Renal cortex interstitium (tissue), 15 donors: ENCODE results near the gene ZNF629. TPM values are rescaled to one million over a fixed set of nuclear protein-coding genes. Genes with fewer than 3 reads are reported as not detected.
"Not testable (repeated sequence)": the region's sequence is repeated elsewhere in the genome, so short reads cannot be mapped to it uniquely, and the experiment has no call there.

Experiments used
- DNase-seq, 11 donors: peaks; one replicate each; pipeline ENCODE4 v3.0.0-alpha.2; 2013; ENCODE audit warnings: low read depth in 9 of 11, low spot score in 4 of 11; ENCODE audit errors: extremely low read depth in 1 of 11
- long read RNA-seq, 16 experiments: transcript quantifications; one replicate each; lab custom pipeline, GENCODE V29; 2026
- polyA plus RNA-seq, 3 donors: library from polyadenylated mRNA; unstranded; fragments of 120-200 nt; gene quantifications; one replicate each; pipeline ENCODE4 v1.2.1, GENCODE V29; 2013; ENCODE audit not compliant: insufficient read length in 3 of 3

Gene ZNF629
- 10 to 100 TPM; 25.6 to 31.6 (median 28.3) TPM for polyA plus RNA-seq
- long read RNA-seq, donor 1, full-length matches to known transcripts, result 6 of 6 reads
- long read RNA-seq, donor 1, partial matches to known transcripts, result 0 of 6 reads
- long read RNA-seq, donor 1, other reads (novel, unspliced or antisense), result 0 of 6 reads
- long read RNA-seq, donor 2, full-length matches to known transcripts, result 4 of 4 reads
- long read RNA-seq, donor 2, partial matches to known transcripts, result 0 of 4 reads
- long read RNA-seq, donor 2, other reads (novel, unspliced or antisense), result 0 of 4 reads
- long read RNA-seq, donor 3, full-length matches to known transcripts, result 11 of 11 reads
- long read RNA-seq, donor 3, partial matches to known transcripts, result 0 of 11 reads
- long read RNA-seq, donor 3, other reads (novel, unspliced or antisense), result 0 of 11 reads
- long read RNA-seq, donor 4, full-length matches to known transcripts, result 1 of 1 reads
- long read RNA-seq, donor 4, partial matches to known transcripts, result 0 of 1 reads
- long read RNA-seq, donor 4, other reads (novel, unspliced or antisense), result 0 of 1 reads
- long read RNA-seq, donor 5, result 0 reads
- long read RNA-seq, donor 6, full-length matches to known transcripts, result 9 of 9 reads
- long read RNA-seq, donor 6, partial matches to known transcripts, result 0 of 9 reads
- long read RNA-seq, donor 6, other reads (novel, unspliced or antisense), result 0 of 9 reads
- long read RNA-seq, donor 7, full-length matches to known transcripts, result 9 of 9 reads
- long read RNA-seq, donor 7, partial matches to known transcripts, result 0 of 9 reads
- long read RNA-seq, donor 7, other reads (novel, unspliced or antisense), result 0 of 9 reads
- long read RNA-seq, donor 8, result 0 reads
- long read RNA-seq, donor 9, full-length matches to known transcripts, result 5 of 5 reads
- long read RNA-seq, donor 9, partial matches to known transcripts, result 0 of 5 reads
- long read RNA-seq, donor 9, other reads (novel, unspliced or antisense), result 0 of 5 reads
- long read RNA-seq, donor 10, full-length matches to known transcripts, result 6 of 6 reads
- long read RNA-seq, donor 10, partial matches to known transcripts, result 0 of 6 reads
- long read RNA-seq, donor 10, other reads (novel, unspliced or antisense), result 0 of 6 reads
- long read RNA-seq, donor 11, full-length matches to known transcripts, result 4 of 4 reads
- long read RNA-seq, donor 11, partial matches to known transcripts, result 0 of 4 reads
- long read RNA-seq, donor 11, other reads (novel, unspliced or antisense), result 0 of 4 reads
- long read RNA-seq, donor 12, result 0 reads
- long read RNA-seq, donor 13, result 0 reads
- long read RNA-seq, donor 14, full-length matches to known transcripts, result 2 of 2 reads
- long read RNA-seq, donor 14, partial matches to known transcripts, result 0 of 2 reads
- long read RNA-seq, donor 14, other reads (novel, unspliced or antisense), result 0 of 2 reads
- long read RNA-seq, donor 15, full-length matches to known transcripts, result 7 of 7 reads
- long read RNA-seq, donor 15, partial matches to known transcripts, result 0 of 7 reads
- long read RNA-seq, donor 15, other reads (novel, unspliced or antisense), result 0 of 7 reads
- long read RNA-seq, donor 16, full-length matches to known transcripts, result 16 of 16 reads
- long read RNA-seq, donor 16, partial matches to known transcripts, result 0 of 16 reads
- long read RNA-seq, donor 16, other reads (novel, unspliced or antisense), result 0 of 16 reads

DNA sequence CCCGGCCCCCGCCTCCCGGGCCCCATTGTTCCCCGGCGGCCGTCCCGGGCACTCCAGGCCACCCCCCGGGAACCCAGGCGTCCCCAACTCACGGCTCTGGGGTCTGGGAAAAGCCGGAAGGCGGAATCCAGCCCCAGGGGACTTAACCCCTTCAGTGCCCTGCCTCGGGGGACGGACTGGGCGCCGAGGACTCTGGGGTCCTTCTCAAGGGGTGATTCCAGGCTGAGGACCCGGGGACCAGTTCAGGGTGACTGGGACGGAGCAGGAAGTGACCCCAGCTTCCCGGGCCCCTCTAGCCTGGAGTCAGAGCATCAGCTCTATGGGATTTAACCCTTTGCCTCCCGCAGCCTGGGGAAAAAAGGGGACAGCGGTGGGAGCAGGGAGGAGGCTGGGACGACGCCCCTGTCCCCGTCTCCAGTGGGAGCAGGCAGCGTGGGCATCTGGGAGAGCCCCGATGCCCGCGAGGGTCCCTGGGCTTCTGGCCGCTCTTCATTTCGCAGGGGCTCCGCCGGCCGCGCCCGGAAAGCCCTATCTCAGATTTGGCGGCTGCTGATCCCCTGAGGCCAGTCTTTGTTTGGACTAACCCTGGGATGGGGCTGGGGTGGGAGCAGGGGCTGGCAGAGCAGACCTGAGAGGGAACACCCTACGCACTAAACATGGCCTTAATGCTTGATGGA is at the start of gene ZNF629:
TSS of gene ZNF629 (minus strand) at position 270 of the 677 bp plus-strand sequence. CDS start 2,723 bp downstream, outside the sequence.
- peak in 8 of 11 donors; percentile 68 to 89 (median 78) for DNase-seq

DNA sequence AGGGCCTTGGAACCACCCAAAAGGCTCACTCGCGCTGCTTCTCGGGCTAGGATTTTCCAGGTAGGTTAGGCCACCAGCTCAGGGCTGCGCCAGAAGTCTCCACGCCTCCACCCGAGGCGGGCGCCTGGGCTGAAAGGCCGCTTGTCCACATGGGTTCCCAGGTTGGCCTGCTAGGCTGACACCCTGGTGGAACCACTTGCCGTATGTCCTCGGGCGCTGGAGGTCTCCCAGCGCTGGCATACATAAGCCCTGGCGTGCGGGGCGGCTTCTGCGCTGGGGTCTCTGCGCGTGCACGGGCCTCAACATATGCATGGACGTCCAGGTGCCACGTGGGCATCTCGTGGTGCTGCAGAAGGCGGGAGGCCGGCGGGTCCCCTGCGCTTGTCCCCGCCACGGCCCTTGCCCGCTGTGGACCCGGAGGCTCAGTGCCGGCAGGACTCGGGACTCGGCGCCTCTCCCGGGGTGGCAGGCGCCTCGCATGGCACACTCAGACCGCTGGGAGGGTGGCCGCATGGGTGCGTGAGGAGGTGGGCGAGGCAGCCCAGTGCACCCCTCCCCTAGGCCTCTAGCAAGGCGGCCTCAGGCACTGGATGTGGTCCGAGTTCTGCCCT is 47.2 kb upstream of the ZNF629 start:
- DNase-seq, result no peak

- no peak for DNase-seq
Observed at GRCh38 chr16:30830072-30830417, 43.0 kb upstream of the ZNF629 start.

- no peak for DNase-seq
Observed at GRCh38 chr16:30829130-30830071, 42.4 kb upstream of the ZNF629 start.

DNA sequence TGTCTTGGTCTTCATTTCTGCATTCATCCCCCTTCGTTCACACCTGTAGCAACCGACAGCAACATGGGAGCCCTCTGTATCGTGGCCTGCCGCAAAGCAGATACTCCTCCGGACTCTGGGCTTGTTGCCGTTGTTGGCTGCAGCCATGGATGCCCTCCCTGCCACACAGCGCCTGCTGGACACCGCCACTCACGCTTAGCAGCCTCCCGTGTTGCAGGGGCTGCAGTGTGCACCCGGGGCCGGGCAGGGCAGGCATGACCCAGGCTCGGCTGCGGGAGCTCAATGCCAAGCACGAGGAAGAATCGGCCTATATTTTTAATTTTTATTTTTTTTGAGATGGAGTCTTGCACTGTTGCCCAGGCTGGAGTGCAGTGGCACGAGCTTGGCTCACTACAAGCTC is 34.9 kb upstream of the ZNF629 start:
- no peak for DNase-seq

- not testable (repeated sequence) for DNase-seq
Observed at GRCh38 chr16:30821441-30821840, 34.4 kb upstream of the ZNF629 start.

DNA sequence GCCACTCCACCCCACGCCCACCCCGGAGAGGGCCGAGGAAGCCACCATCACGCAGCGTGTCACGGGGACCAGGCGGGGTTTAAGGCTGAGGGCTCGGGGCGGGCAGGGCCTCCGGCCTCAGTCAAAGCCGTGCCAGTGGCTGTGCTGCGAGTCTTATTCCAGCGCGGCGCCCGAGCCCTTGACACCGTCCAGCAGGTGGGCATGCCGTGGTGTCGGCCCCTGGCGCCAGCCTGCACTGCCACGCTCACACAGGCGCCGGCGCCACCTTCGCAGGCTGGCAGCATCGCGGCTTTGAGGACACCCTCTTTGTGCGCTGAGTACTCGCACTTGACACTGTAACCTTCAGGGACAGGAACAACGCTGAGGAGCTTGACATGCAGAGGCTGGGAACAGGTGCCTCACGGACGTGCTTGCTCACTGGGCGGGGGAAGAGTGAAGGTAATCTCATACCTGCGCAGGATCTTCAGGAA is 34.0 kb upstream of the ZNF629 start:
- DNase-seq, result no peak

GRCh38 chr16:30816769-30817168 is 29.8 kb upstream of the ZNF629 start:
- DNase-seq, result no peak

GRCh38 chr16:30813821-30814189 is 26.8 kb upstream of the ZNF629 start:
- no peak for DNase-seq

GRCh38 chr16:30809675-30810074 is 22.7 kb upstream of the ZNF629 start:
- not testable (repeated sequence) for DNase-seq

DNA sequence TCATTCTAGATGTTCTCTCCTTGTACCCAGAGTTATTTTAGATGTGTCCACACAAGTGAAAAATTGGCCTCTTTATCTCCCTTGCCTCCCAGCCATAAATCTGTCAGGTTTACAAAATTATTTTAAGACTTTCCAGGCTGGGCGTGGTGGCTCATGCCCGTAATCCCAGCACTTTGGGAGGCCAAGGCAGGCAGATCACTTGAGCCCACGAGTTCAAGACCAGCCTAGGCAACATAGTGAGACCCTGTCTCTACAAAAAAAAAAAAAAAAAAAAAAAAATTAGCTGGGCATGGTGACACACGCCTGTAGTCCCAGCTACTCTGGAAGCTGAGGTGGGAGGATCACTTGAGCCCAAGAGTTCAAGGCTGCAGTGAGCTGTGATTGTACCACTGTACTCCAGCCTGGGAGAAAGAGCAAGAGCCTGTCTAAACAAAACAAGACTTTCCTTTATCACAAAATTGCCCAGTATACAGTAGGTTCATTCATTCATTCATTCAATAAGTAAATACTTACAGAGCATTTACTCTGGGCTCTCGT is 22.0 kb upstream of the ZNF629 start:
- not testable (repeated sequence) for DNase-seq

DNA sequence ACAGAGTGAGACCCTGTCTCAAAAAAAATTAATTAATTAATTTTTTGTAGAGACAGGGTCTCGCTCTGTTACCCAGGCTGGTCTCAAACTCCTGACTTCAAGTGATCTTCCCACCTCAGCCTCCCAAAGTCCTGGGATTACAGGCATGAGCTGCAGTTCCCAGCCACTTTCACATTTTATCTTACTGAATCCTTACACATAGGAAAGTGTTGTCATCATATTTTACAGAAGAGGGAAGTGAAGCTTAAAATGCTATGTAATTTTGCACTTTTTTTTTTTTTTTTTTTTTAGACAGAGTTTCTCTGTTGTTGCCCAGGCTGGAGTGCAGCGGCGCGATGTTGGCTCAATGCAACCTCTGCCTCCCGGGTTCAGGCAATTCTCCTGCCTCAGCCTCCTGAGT is 21.1 kb upstream of the ZNF629 start:
- no peak for DNase-seq

- peak; percentile 70 to 88 (median 80) for DNase-seq
Observed at GRCh38 chr16:30805370-30806169, 18.6 kb upstream of the ZNF629 start.

- no peak for DNase-seq
Observed at GRCh38 chr16:30805056-30805369, 18.0 kb upstream of the ZNF629 start.

DNA sequence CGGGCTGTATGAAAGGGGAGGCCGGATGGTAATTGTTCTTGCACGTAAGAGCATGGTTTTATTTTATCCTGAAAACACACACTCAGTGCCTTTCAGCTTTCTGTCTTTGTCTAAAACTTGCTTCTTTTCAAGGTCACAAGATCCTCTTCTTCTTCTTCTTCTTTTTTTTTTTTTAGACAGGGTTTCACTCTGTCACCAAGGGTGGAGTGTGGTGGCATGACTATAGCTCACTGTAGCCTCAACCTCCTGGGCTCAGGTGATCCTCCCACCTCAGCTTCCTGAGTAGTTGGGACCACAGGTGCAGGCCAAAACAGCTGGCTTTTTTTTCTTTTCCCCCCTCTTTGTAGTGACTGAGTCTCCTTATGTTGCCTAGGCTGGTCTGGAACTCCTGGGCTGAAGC is 15.9 kb upstream of the ZNF629 start:
- no peak for DNase-seq
